CD4-positive, alpha-beta T cell treated with Interleukin-17A for 4 hours (primary cell): ENCODE data around the gene CCDC120.

Experiments used
- DNase-seq: peaks from one replicate; pipeline ENCODE4 v3.0.0-alpha.2; 2020; ENCODE audit warnings: mixed read lengths

Gene CCDC120

DNA sequence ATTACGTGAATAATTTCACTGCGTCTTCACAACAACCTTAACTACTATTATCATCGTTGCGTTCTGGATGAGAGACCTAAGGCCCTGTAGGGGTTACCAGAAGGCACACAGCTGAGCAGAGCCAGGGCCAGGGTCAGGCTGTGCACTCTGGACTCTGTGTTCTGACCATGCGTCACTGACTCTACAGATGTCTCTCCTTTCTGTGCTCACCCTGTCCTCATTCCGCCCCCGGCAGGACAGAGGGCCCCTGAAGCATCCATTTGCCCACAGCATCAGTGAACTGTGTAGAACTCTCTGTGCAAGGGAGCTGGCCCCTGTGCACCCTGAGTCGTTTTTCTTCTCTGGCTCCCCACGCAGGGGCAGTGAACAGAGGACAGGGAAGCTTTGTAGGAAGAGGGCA lies 43.4 kb downstream of the CCDC120 start:
- DNase-seq: no peak

- DNase-seq: no peak
Observed at GRCh38 chrX:49103637-49104036, 44.8 kb downstream of the CCDC120 start.

GRCh38 chrX:49106296-49106695 lies 47.5 kb downstream of the CCDC120 start:
- no peak for DNase-seq

- no peak for DNase-seq
Observed at GRCh38 chrX:49106930-49107329, 48.1 kb downstream of the CCDC120 start.

GRCh38 chrX:49108641-49109040 lies 49.8 kb downstream of the CCDC120 start:
- DNase-seq: no peak

DNA sequence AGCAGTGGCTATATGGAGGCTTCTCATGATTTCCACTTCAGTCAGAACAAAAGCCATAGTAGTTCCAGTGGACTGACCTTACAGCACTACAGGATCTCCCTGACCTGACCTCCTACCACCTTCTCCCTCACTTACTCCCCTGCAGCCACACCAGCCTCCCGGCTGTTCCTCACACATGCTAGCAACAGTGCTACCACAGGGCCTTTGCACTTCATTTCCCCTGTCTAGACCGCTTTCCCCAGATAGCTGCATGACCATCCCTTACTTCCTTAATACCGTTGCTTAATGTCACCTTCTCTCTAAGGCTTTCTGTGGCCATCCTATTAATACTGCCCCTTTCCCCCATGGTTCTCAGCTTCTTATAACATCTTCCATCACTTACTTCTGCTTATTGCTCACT lies 51.6 kb downstream of the CCDC120 start:
- DNase-seq: no peak

- no peak for DNase-seq
Observed at GRCh38 chrX:49111791-49112190, 53.0 kb downstream of the CCDC120 start.

DNA sequence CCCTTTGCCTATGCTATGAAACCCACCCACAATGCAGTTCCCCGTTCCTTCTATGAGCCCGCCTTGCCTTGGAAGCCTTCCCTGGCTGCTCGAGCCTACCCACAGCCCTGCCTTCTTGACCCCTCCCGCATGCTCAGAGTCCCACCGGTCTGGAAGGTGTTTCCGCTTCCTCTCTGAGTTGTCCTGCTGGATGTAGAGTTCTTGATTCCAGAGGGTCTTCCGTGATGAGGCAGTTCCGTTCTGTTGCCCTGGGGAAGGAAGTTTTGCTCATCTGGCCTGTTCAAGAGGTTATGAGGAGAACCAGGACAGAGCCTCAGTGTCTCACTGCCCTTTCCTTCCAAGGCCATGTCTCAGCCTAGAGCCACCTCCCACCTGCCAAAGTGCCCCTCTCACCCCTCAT lies 57.3 kb downstream of the CCDC120 start:
- DNase-seq: no peak

DNA sequence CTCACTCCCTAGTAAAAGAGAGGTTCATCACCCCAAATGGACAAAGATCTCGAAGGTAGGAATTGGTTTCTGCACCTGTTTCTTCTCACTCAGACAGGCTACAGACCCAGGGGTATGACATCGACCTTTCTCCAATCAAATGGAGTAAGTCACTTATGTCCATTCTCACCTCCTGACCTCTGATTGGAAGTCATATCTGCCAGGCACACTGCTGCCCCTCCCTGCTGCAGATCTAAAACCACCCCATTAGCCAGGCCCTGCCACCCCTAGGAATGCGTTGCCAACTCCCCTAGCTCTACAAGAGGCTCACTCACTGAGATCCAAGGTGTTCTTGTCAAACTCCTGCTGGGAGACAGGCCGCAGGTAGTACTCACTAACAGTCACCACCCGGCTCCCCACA lies 57.9 kb downstream of the CCDC120 start:
- no peak for DNase-seq

DNA sequence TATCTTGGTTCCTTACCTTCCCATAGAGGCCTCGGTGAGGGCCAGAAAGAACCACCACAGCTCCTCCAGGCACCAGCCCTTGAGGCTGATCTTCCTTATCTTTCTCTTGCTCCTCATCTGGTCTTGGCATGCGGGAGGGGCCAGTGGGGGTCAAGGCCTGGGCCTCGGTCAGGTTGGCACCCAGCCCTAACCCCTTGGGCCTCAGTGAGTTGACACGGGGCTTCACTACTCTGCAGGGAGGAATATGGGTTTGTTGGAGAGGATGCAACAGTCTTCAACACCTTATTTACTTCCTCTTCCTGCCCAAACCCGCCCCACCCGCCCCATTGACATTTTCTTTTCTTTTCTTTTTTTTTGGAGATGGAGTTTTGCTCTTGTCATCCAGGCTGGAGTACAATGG lies 58.8 kb downstream of the CCDC120 start:
- DNase-seq: no peak
